Urinary bladder (tissue), 4 donors: ENCODE measurements around the gene DGKD. TPM values are rescaled to one million over a fixed set of nuclear protein-coding genes. Genes with fewer than 3 reads are reported as not detected.

Source experiments
- DNase-seq: peaks from one replicate; pipeline ENCODE4 v3.0.0-alpha.2; 2015; ENCODE audit errors: extremely low spot score
- H3K27ac ChIP-seq: one replicate; pipeline ENCODE4 v1.5.1; 2013; ENCODE audit warnings: low read depth, mild to moderate bottlenecking, moderate library complexity
- H3K36me3 ChIP-seq: one replicate; pipeline ENCODE4 v1.6.1; 2013; ENCODE audit warnings: mild to moderate bottlenecking, moderate library complexity; ENCODE audit not compliant: insufficient read depth
- H3K4me1 ChIP-seq: one replicate; pipeline ENCODE4 v1.6.1; 2013; ENCODE audit warnings: mild to moderate bottlenecking, moderate library complexity; ENCODE audit not compliant: insufficient read depth
- H3K4me3 ChIP-seq: one replicate; pipeline ENCODE4 v1.5.1; 2013; ENCODE audit warnings: low read depth, low read length
- WGBS: extraction: QIAGEN DNeasy Blood & Tissue Kit; methylation state at CpG from one replicate; pipeline ENCODE4 v1.1.7; 2013; 5-methylcytosine and 5-hydroxymethylcytosine counted together
- polyA plus RNA-seq: library from polyadenylated mRNA; stranded (reverse); fragments of 200-250 nt; gene quantifications from one replicate; pipeline ENCODE4 v1.2.3, GENCODE V29; 2013
- total RNA-seq: library from RNA; depleted of rRNA; stranded (reverse); fragments of >200 nt; gene quantifications from one replicate; pipeline ENCODE4 v1.2.3, GENCODE V29; 2014
- donor health status: healthy with polysubstance abuse.
- donor health status: healthy.

Gene DGKD
- total and polyA plus RNA-seq, 2 donors: 13.3 to 26.4 TPM

- H3K27ac ChIP-seq: no peak overlapping the region
- no peak overlapping the region for H3K4me3 ChIP-seq
- no peak for DNase-seq
- WGBS: 90% methylated on average over 15 of the region's 15 CpGs
- H3K4me1 ChIP-seq: no peaks in the 10 kb centered on the region
- H3K36me3 ChIP-seq: peaks cover 4% of the 10 kb centered on the region
Measured at GRCh38 chr2:233485726-233486125, 131.4 kb downstream of the DGKD start.

GRCh38 chr2:233486357-233486756, 132.1 kb downstream of the DGKD start:
- DNase-seq: no peak
- Histone ChIP-seq H3K36me3 (peaks cover 4% of the 10 kb centered on the region), H3K4me3 (no peak overlapping the region), H3K27ac (no peak overlapping the region), H3K4me1 (no peaks in the 10 kb centered on the region)
- whole genome bisulfite sequencing: 91% methylated on average over 4 of the region's 4 CpGs

DNA sequence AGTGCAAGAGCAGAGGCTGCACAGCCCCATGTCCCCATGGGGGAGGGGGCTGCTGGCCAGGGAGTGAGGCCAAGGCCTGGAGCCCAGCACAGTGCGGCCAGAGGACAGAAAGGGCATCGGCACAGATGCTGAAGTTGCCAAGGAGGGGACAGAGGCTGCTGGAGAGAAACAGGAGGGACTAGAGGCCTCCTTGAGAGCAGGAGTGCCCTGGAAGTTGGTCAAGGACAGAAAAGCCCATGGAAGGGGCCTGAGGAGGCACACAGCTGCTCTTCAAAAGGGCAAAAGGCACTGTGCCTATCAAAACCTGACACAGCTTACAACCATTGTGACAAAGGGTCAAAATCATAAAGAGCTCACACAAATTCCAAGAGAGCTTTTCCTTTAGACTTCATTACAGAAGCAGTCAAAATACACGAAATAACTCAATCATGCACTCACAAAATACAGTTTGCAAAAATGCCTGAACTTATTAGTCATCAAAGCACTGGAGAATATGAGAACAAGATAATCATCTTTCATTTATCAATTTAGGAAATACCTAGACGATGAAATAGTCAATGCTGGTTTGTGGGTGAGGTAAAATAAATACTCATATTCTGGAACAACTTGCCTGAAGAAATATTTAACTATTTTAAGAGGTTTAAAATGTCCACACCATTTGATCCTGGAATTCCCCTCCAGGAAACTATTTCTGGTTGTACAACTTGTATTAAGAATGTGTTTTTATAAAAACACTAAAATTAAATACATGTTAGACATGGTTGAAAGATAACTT, 132.7 kb downstream of the DGKD start:
- WGBS: 58% methylated on average over 4 of the region's 4 CpGs
- Histone ChIP-seq H3K27ac (no peak overlapping the region), H3K36me3 (peaks cover 4% of the 10 kb centered on the region), H3K4me1 (no peaks in the 10 kb centered on the region), H3K4me3 (no peak overlapping the region)
- DNase-seq: no peak

GRCh38 chr2:233487748-233488345, 133.6 kb downstream of the DGKD start:
- no peak for DNase-seq
- Histone ChIP-seq H3K27ac (no peak overlapping the region), H3K4me3 (no peak overlapping the region), H3K36me3 (peaks cover 2% of the 10 kb centered on the region), H3K4me1 (no peaks in the 10 kb centered on the region)
- 83% methylated on average over 9 of the region's 9 CpGs for WGBS

DNA sequence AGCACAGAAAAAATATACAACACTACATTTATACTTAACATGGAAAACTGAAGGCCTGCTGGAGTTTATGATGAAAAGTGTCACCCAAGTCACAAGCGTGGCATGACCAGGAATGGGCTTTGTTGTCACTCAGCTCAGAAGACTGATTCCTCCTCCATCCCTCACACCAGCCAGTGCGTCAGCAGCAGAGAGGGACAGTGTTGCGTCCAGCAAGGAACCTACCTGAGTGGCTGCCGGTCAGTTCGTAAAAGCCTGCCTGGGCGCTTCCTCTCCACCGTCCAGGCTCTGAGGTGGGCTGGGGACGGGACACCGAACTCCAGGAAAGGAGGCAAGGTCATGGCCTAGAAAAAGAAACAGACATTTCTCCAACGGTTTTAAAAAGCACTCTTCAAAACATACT, 134.8 kb downstream of the DGKD start:
- WGBS: 80% methylated on average over 10 of the region's 10 CpGs
- Histone ChIP-seq H3K27ac (no peak overlapping the region), H3K4me3 (no peak overlapping the region), H3K4me1 (no peaks in the 10 kb centered on the region), H3K36me3 (peaks cover 2% of the 10 kb centered on the region)
- no peak for DNase-seq

DNA sequence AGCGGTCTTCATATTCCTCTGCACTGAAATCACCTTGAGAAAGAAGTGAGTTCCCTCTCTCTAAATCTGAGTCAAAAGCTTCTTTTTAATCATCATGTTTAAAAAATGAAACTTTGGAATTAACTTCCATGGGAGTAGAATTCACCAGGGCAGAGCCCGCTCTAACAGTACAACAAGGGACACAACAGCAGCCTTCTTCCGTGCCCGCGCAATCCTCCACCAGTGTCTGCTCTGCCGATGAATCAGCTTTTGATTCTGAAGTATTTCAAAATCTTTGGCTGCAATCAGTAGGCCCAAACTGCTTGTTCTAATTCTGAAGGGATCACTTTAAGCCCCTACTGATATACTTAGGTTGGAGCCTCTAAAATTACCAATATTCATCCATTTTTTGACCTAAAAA, 135.4 kb downstream of the DGKD start:
- peaks cover 2% of the 10 kb centered on the region for H3K36me3 ChIP-seq
- no peak overlapping the region for H3K27ac ChIP-seq
- H3K4me1 ChIP-seq: no peaks in the 10 kb centered on the region
- no peak for DNase-seq
- H3K4me3 ChIP-seq: no peak overlapping the region
- WGBS: 84% methylated on average over 6 of the region's 6 CpGs

DNA sequence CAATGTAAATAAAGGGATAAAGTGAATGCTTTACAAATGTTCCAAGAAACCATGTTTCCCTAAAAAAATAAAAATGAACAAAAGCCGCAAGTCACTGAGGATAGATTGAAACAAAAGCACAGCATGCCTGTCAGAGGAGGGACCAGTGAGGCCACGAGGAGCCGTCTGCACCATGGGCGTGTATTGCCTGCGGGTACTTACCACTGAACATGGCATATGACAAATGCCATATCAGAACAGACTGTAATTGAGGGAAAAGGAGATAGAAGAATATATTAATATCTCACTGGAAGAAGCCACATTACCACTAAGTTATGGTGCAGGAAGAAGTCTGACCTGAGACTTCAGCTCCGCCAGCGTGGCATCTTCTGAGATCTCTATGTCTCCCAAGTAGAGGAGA, 136.5 kb downstream of the DGKD start:
- Histone ChIP-seq H3K4me1 (no peaks in the 10 kb centered on the region), H3K4me3 (no peak overlapping the region), H3K27ac (no peak overlapping the region), H3K36me3 (peaks cover 2% of the 10 kb centered on the region)
- DNase-seq: no peak
- 86% methylated on average over 7 of the region's 7 CpGs for WGBS

GRCh38 chr2:233491326-233491725, 137.0 kb downstream of the DGKD start:
- no peak overlapping the region for H3K4me3 ChIP-seq
- H3K27ac ChIP-seq: no peak overlapping the region
- peaks cover 4% of the 10 kb centered on the region for H3K36me3 ChIP-seq
- no peaks in the 10 kb centered on the region for H3K4me1 ChIP-seq
- WGBS: 80% methylated on average over 3 of the region's 3 CpGs
- DNase-seq: no peak

GRCh38 chr2:233492078-233492477, 137.8 kb downstream of the DGKD start:
- H3K4me3 ChIP-seq: no peak overlapping the region
- H3K27ac ChIP-seq: no peak overlapping the region
- H3K4me1 ChIP-seq: no peaks in the 10 kb centered on the region
- 77% methylated on average over 4 of the region's 4 CpGs for whole genome bisulfite sequencing
- DNase-seq: no peak
- H3K36me3 ChIP-seq: peaks cover 4% of the 10 kb centered on the region

GRCh38 chr2:233492751-233493150, 138.5 kb downstream of the DGKD start:
- no peak overlapping the region for H3K27ac ChIP-seq
- no peaks in the 10 kb centered on the region for H3K4me1 ChIP-seq
- no peak for DNase-seq
- H3K4me3 ChIP-seq: no peak overlapping the region
- H3K36me3 ChIP-seq: peaks cover 4% of the 10 kb centered on the region
- WGBS: 79% methylated on average over 4 of the region's 4 CpGs

- H3K4me1 ChIP-seq: no peaks in the 10 kb centered on the region
- 73% methylated on average over 10 of the region's 10 CpGs for WGBS
- no peak overlapping the region for H3K4me3 ChIP-seq
- H3K36me3 ChIP-seq: peaks cover 4% of the 10 kb centered on the region
- no peak for DNase-seq
- no peak overlapping the region for H3K27ac ChIP-seq
Measured at GRCh38 chr2:233495503-233496496, 141.5 kb downstream of the DGKD start.

DNA sequence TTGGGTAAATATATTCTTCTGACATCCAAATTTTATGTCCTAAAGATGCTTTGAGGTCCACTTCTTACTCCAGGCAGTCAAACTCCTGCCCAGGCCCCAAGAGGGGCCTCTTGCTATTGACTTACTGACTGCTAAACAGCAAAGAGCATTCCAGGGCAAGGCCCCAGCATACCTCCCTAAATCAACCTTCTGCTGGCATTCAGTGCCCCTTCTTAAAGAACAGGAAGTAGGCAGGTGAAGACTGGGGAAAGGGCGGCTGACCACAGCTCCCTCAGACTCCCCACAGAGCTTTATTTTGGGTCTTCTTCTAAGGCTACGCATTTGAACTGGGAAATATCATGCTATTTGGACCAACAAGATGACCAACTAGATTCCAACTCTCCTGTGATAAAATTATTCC, 143.4 kb downstream of the DGKD start:
- Histone ChIP-seq H3K27ac (no peak overlapping the region), H3K36me3 (peaks cover 4% of the 10 kb centered on the region), H3K4me3 (no peak overlapping the region), H3K4me1 (no peaks in the 10 kb centered on the region)
- no peak for DNase-seq
- WGBS: 95% methylated on average over 2 of the region's 2 CpGs

- Histone ChIP-seq H3K4me1 (no peaks in the 10 kb centered on the region), H3K36me3 (peaks cover 4% of the 10 kb centered on the region), H3K27ac (no peak overlapping the region), H3K4me3 (no peak overlapping the region)
- no peak for DNase-seq
- 95% methylated on average over 2 of the region's 2 CpGs for WGBS
Measured at GRCh38 chr2:233498126-233498525, 143.8 kb downstream of the DGKD start.
